Fibroblast of lung (primary cell): Measurements from ENCODE around the gene LIPK. TPM values are rescaled to one million over a fixed set of nuclear protein-coding genes. Genes with fewer than 3 reads are reported as not detected.

Experiments
- DNase-seq, 2 donors: peaks; one replicate each; pipeline versions ENCODE4 v3.0.0 to v3.0.0-alpha.2; 2010; ENCODE audit warnings: low read depth in 2 of 2
- H2AFZ ChIP-seq: 2 replicates; pipeline ENCODE4 v1.5.1; 2012; ENCODE audit warnings: low read length, control low read depth, inconsistent platforms
- H3K27ac ChIP-seq: 2 replicates; pipeline ENCODE4 v1.5.1; 2011; ENCODE audit warnings: low read length, control low read depth; ENCODE audit not compliant: insufficient read depth
- H3K27me3 ChIP-seq: 2 replicates; pipeline ENCODE4 v1.5.1; 2011; ENCODE audit warnings: mild to moderate bottlenecking, low read length; ENCODE audit not compliant: control insufficient read depth, insufficient read depth
- H3K36me3 ChIP-seq: 2 replicates; pipeline ENCODE4 v1.5.1; 2011; ENCODE audit warnings: low read length; ENCODE audit not compliant: control insufficient read depth, insufficient read depth
- H3K4me1 ChIP-seq: 2 replicates; pipeline ENCODE4 v1.5.1; 2011; ENCODE audit warnings: low read length; ENCODE audit not compliant: control insufficient read depth, insufficient read depth; ENCODE audit errors: extremely low read depth
- H3K4me2 ChIP-seq: 2 replicates; pipeline ENCODE4 v1.5.1; 2011; ENCODE audit warnings: low read length, control low read depth; ENCODE audit not compliant: insufficient read depth; ENCODE audit errors: extremely low read depth
- H3K4me3 ChIP-seq, 4 experiments: fragments of 200-600 bp in 1 of 4; sonication (generic) in 1 of 4; replicated peaks in 1 of 4; 2 replicates each; pipeline ENCODE4 v1.5.1; 2011 to 2016; ENCODE audit warnings: low read length in 4 of 4, low read depth in 3 of 4, mild to moderate bottlenecking in 3 of 4, control low read depth in 2 of 4, inconsistent platforms in 1 of 4, mixed read lengths in 1 of 4; ENCODE audit not compliant: insufficient read depth in 1 of 4; ENCODE audit errors: control extremely low read depth in 1 of 4
- H3K79me2 ChIP-seq: 2 replicates; pipeline ENCODE4 v1.5.1; 2012; ENCODE audit warnings: mild to moderate bottlenecking, low read length, inconsistent platforms; ENCODE audit not compliant: control insufficient read depth, insufficient read depth
- H3K9ac ChIP-seq: 2 replicates; pipeline ENCODE4 v1.5.1; 2011; ENCODE audit warnings: mild to moderate bottlenecking, low read length, control low read depth; ENCODE audit not compliant: insufficient read depth
- H3K9me3 ChIP-seq: 2 replicates; pipeline ENCODE4 v1.5.1; 2012; ENCODE audit warnings: low read depth, low read length; ENCODE audit not compliant: control insufficient read depth, insufficient read depth
- H4K20me1 ChIP-seq: 2 replicates; pipeline ENCODE4 v1.5.1; 2011; ENCODE audit warnings: low read length; ENCODE audit not compliant: control insufficient read depth, insufficient read depth; ENCODE audit errors: extremely low read depth
- EZH2 ChIP-seq: IDR thresholded peaks from 2 replicates; pipeline ENCODE4 v1.5.1; 2012; ENCODE audit warnings: low read length, control low read depth, mild to moderate bottlenecking; ENCODE audit errors: missing control alignments
- polyA plus RNA-seq, 2 donors: library from polyadenylated mRNA; depleted of rRNA in 1 of 2; stranded (reverse) in 1 of 2; unstranded in 1 of 2; fragments of >200 nt; gene quantifications; 2 replicates each; pipeline ENCODE4 v1.2.1, GENCODE V29; 2011 to 2012; ENCODE audit warnings: missing spikeins in 1 of 2
- total RNA-seq: library from RNA; depleted of rRNA; stranded (reverse); fragments of >200 nt; gene quantifications from 2 replicates; pipeline ENCODE4 v1.2.1, GENCODE V29; 2014
- TF ChIP-seq, protein P1 (sequence below), 2 donors: IDR thresholded peaks in 1 of 2; conservative IDR thresholded peaks in 1 of 2; 1 replicate in 1 of 2; 2 replicates in 1 of 2; pipeline ENCODE4 v1.5.1; 2011 to 2012; ENCODE audit warnings: low read length in 2 of 2, control low read depth in 1 of 2, inconsistent platforms in 1 of 2, low read depth in 1 of 2, mild to moderate bottlenecking in 1 of 2

The LIPK gene
- total and polyA plus RNA-seq, 2 donors (not counting 1 experiment from before 2014, with no cell fraction given), result not detected

DNA sequence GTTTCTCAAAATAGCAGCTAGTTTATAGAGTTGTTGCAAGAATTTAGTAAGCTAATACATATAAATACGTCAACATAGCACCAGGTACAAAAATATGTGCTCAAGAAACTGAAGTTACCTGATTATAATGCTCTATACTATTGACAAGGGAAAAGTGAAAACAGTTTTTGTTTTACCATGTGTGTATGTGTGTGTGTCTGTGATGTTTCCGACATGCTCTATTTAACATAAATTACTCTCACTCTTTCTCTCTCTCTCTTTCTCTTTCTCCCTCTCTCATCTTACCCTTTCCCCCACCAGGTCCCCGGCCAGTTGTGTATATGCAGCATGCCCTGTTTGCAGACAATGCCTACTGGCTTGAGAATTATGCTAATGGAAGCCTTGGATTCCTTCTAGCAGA lies 58.1 kb downstream of the LIPK start:
- no peaks in the 10 kb centered on the region for H4K20me1 ChIP-seq
- no peaks in the 10 kb centered on the region for H3K4me1 ChIP-seq
- H3K4me3 ChIP-seq, result no peak overlapping the region
- no peaks in the 10 kb centered on the region for H3K27me3 ChIP-seq
- no peaks in the 10 kb centered on the region for H3K36me3 ChIP-seq
- no peaks in the 10 kb centered on the region for H3K9me3 ChIP-seq
- H3K79me2 ChIP-seq, result no peaks in the 10 kb centered on the region
- TF ChIP-seq, protein P1, sequence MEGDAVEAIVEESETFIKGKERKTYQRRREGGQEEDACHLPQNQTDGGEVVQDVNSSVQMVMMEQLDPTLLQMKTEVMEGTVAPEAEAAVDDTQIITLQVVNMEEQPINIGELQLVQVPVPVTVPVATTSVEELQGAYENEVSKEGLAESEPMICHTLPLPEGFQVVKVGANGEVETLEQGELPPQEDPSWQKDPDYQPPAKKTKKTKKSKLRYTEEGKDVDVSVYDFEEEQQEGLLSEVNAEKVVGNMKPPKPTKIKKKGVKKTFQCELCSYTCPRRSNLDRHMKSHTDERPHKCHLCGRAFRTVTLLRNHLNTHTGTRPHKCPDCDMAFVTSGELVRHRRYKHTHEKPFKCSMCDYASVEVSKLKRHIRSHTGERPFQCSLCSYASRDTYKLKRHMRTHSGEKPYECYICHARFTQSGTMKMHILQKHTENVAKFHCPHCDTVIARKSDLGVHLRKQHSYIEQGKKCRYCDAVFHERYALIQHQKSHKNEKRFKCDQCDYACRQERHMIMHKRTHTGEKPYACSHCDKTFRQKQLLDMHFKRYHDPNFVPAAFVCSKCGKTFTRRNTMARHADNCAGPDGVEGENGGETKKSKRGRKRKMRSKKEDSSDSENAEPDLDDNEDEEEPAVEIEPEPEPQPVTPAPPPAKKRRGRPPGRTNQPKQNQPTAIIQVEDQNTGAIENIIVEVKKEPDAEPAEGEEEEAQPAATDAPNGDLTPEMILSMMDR (conservative IDR thresholded peaks at IDR 0.05 in 1 of 2, IDR thresholded peaks at IDR 0.05 in 1 of 2; ENCODE audit: low read depth in 1 of 2, low read length in 2 of 2), result no peak
- TF ChIP-seq EZH2, result no peak
- no peak overlapping the region for H2AFZ ChIP-seq
- no peak overlapping the region for H3K9ac ChIP-seq
- no peak for DNase-seq
- H3K4me2 ChIP-seq, result no peak overlapping the region
- no peak overlapping the region for H3K27ac ChIP-seq

DNA sequence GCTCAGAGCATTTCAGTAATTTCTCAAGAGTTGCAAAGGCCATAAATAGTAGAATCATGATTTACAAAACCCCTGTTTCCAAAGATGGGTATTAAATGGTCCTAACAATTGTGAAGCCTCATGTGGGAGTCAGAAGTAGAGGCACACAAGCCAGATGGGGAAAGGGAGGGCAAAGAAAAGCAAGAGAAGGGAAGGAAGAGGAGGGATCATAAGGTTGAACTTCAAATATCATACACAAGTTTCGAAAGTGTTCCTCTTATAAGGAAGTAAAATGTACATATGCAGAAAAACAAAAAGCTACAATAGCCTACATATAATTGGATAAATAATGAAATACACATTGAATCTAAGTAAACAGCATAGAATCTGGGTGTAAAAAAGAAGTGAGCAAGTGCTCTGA lies 59.8 kb downstream of the LIPK start:
- no peaks in the 10 kb centered on the region for H3K36me3 ChIP-seq
- no peak for TF ChIP-seq EZH2
- TF ChIP-seq, protein P1 (conservative IDR thresholded peaks at IDR 0.05 in 1 of 2, IDR thresholded peaks at IDR 0.05 in 1 of 2; ENCODE audit: low read depth in 1 of 2, low read length in 2 of 2), result no peak
- H3K4me3 ChIP-seq, result no peak overlapping the region
- no peak overlapping the region for H3K4me2 ChIP-seq
- H3K4me1 ChIP-seq, result no peaks in the 10 kb centered on the region
- H3K79me2 ChIP-seq, result no peaks in the 10 kb centered on the region
- DNase-seq, result no peak
- H3K27ac ChIP-seq, result no peak overlapping the region
- H4K20me1 ChIP-seq, result no peaks in the 10 kb centered on the region
- H3K9me3 ChIP-seq, result no peaks in the 10 kb centered on the region
- no peak overlapping the region for H3K9ac ChIP-seq
- H3K27me3 ChIP-seq, result no peaks in the 10 kb centered on the region
- H2AFZ ChIP-seq, result no peak overlapping the region

DNA sequence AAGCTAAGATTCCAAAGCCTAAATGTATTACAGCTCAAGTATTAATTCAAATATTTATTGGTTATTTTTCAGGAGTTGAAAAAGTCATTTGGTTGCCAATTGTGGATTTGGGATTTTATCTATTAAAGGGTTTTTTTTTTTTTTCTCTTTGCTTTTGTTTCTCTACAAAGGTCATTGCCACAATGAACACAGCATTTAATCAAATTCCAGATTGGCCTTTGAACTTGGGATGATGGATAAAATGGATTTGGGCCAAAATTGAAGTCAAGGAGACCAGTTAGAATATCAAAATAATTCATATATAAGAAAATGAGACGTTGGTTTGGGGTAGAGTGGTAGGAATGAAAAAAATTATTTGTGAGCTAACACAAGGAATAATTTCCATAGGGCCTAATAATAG lies 63.3 kb downstream of the LIPK start:
- no peak for DNase-seq
- TF ChIP-seq EZH2, result no peak
- no peaks in the 10 kb centered on the region for H3K9me3 ChIP-seq

More for the DNA sequence above, 63.3 kb downstream of the LIPK start:
- H4K20me1 ChIP-seq, result no peaks in the 10 kb centered on the region
- no peak overlapping the region for H2AFZ ChIP-seq
- no peak overlapping the region for H3K4me2 ChIP-seq
- H3K79me2 ChIP-seq, result no peaks in the 10 kb centered on the region
- H3K36me3 ChIP-seq, result no peaks in the 10 kb centered on the region
- H3K27me3 ChIP-seq, result no peaks in the 10 kb centered on the region
- H3K27ac ChIP-seq, result no peak overlapping the region
- no peak overlapping the region for H3K9ac ChIP-seq
- no peaks in the 10 kb centered on the region for H3K4me1 ChIP-seq
- no peak overlapping the region for H3K4me3 ChIP-seq
